ENCODE measurements around the gene IL6.

The IL6 gene

GRCh38 chr7:22681312-22681711 is 45.7 kb upstream of the IL6 start:
- Histone ChIP-seq H3K27ac (ENCODE audit: low read length) (no peak overlapping the region), H4K20me1 (ENCODE audit: insufficient read depth, low read length) (no peaks in the 10 kb centered on the region), H3K4me3 (ENCODE audit: low read length) (no peak overlapping the region), H3K9me3 (replicated peaks; ENCODE audit: insufficient read depth, low read length) (no peaks in the 10 kb centered on the region), H2AFZ (ENCODE audit: low read length) (no peak overlapping the region), H3K4me1 (ENCODE audit: low read length) (peaks cover 18% of the 10 kb centered on the region), H3K79me2 (ENCODE audit: low read length) (no peaks in the 10 kb centered on the region), H3K9me2 (replicated peaks; ENCODE audit: insufficient read depth, low read length) (no peaks in the 10 kb centered on the region), H3K27me3 (replicated peaks; ENCODE audit: insufficient read depth, low read length) (no peaks in the 10 kb centered on the region), H3K9ac (ENCODE audit: low read length) (no peak overlapping the region), H3K4me2 (ENCODE audit: low read depth, low read length) (no peak overlapping the region), H3F3A (ENCODE audit: insufficient read depth, low read length) (peaks cover 3% of the 10 kb centered on the region; the same call in 1 of the 2 replicates), H3K36me3 (replicated peaks; ENCODE audit: insufficient read depth, low read length) (no peaks in the 10 kb centered on the region)
- TF ChIP-seq EZH2 (optimal IDR thresholded peaks at IDR 0.05; ENCODE audit: low read depth, low read length) = no peak
- no peak for TF ChIP-seq EZH2phosphoT487 (IDR thresholded peaks at IDR 0.05; ENCODE audit: low read length)
- TF ChIP-seq CTCF (IDR thresholded peaks at IDR 0.05; ENCODE audit: low read length) = no peak
- DNase-seq = no peak

GRCh38 chr7:22681852-22682657 is 44.9 kb upstream of the IL6 start:
- Histone ChIP-seq H3K36me3 (replicated peaks; ENCODE audit: insufficient read depth, low read length) (no peaks in the 10 kb centered on the region), H2AFZ (ENCODE audit: low read length) (no peak overlapping the region), H3K27ac (ENCODE audit: low read length) (no peak overlapping the region), H3K4me1 (ENCODE audit: low read length) (peaks cover 12% of the 10 kb centered on the region), H3K9ac (ENCODE audit: low read length) (no peak overlapping the region), H3K79me2 (ENCODE audit: low read length) (no peaks in the 10 kb centered on the region), H3F3A (ENCODE audit: insufficient read depth, low read length) (peaks cover 2% of the 10 kb centered on the region; the same call in 1 of the 2 replicates), H3K9me2 (replicated peaks; ENCODE audit: insufficient read depth, low read length) (no peaks in the 10 kb centered on the region), H3K9me3 (replicated peaks; ENCODE audit: insufficient read depth, low read length) (no peaks in the 10 kb centered on the region), H3K27me3 (replicated peaks; ENCODE audit: insufficient read depth, low read length) (no peaks in the 10 kb centered on the region), H3K4me3 (ENCODE audit: low read length) (no peak overlapping the region), H4K20me1 (ENCODE audit: insufficient read depth, low read length) (no peaks in the 10 kb centered on the region), H3K4me2 (ENCODE audit: low read depth, low read length) (no peak overlapping the region)
- TF ChIP-seq EZH2phosphoT487 (IDR thresholded peaks at IDR 0.05; ENCODE audit: low read length) (no peak), EZH2 (optimal IDR thresholded peaks at IDR 0.05; ENCODE audit: low read depth, low read length) (no peak), CTCF (IDR thresholded peaks at IDR 0.05; ENCODE audit: low read length) (no peak)
- no peak for DNase-seq

GRCh38 chr7:22683379-22683778 is 43.6 kb upstream of the IL6 start:
- H3K4me2 ChIP-seq (ENCODE audit: low read depth, low read length) = no peak overlapping the region
- no peak for TF ChIP-seq CTCF (IDR thresholded peaks at IDR 0.05; ENCODE audit: low read length)
- TF ChIP-seq EZH2phosphoT487 (IDR thresholded peaks at IDR 0.05; ENCODE audit: low read length) = no peak
- TF ChIP-seq EZH2 (optimal IDR thresholded peaks at IDR 0.05; ENCODE audit: low read depth, low read length) = no peak
- H3K4me1 ChIP-seq (ENCODE audit: low read length) = peaks cover 1% of the 10 kb centered on the region
- no peaks in the 10 kb centered on the region for H3K9me2 ChIP-seq (replicated peaks; ENCODE audit: insufficient read depth, low read length)
- no peaks in the 10 kb centered on the region for H3K79me2 ChIP-seq (ENCODE audit: low read length)
- no peaks in the 10 kb centered on the region for H3K9me3 ChIP-seq (replicated peaks; ENCODE audit: insufficient read depth, low read length)
- H2AFZ ChIP-seq (ENCODE audit: low read length) = no peak overlapping the region
- H3K27ac ChIP-seq (ENCODE audit: low read length) = no peak overlapping the region
- H3K4me3 ChIP-seq (ENCODE audit: low read length) = no peak overlapping the region
- H4K20me1 ChIP-seq (ENCODE audit: insufficient read depth, low read length) = no peaks in the 10 kb centered on the region
- no peaks in the 10 kb centered on the region for H3F3A ChIP-seq (ENCODE audit: insufficient read depth, low read length)
- DNase-seq = no peak
- H3K9ac ChIP-seq (ENCODE audit: low read length) = no peak overlapping the region
- no peaks in the 10 kb centered on the region for H3K27me3 ChIP-seq (replicated peaks; ENCODE audit: insufficient read depth, low read length)
- H3K36me3 ChIP-seq (replicated peaks; ENCODE audit: insufficient read depth, low read length) = no peaks in the 10 kb centered on the region

All from MM.1S (cell line).